Measurements from ENCODE around the gene MAN1C1.
"Not testable (repeated sequence)": the region's sequence is repeated elsewhere in the genome, so short reads cannot be mapped to it uniquely, and the experiment has no call there.

MAN1C1 gene

DNA sequence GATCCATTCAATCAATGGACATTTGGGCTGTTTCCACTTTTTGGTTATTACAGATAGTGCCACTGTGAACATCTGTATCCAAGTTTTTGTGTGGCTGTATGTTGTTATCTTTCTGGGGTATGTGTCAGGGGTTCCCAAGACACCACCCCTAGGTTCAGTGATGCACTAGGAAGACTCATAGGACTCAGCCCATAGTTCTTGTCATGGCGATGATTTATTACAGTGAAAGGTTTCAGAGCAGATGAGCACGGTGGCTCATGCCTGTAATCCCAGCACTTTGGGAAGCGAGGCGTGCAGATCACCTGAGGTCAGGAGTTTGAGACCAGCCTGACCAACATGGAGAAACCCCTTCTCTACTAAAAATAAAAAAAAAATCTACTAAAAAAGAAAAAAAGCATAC lies 64.1 kb downstream of the MAN1C1 start:
- DNase-seq (ENCODE audit: low spot score), result no peak

DNA sequence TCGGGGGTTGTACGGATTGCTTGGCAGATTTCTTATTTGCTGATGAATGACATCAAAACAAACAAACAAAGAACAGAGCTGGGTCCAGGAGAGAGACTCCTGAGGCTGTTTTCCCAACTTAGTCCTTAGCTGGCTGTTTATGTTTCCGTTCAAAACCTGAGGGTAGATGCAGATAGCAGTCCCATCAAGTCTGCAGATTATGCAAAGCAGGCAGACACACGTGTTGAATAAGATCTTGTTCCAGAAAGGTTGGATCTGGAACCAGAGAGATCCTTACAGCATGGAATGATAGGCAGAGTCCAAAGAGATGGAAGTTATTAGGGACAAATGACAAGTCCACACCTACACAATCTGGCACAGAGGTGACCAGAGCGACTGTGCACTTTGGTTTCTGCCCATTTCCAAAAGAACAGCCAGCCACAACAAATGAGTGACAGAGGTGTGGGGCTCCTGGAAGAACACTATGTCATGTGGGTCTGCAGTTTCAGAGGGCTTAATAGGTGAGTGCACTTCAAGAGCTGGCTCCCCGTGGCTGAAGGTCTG lies 65.5 kb downstream of the MAN1C1 start:
- DNase-seq (ENCODE audit: low spot score), result no peak

DNA sequence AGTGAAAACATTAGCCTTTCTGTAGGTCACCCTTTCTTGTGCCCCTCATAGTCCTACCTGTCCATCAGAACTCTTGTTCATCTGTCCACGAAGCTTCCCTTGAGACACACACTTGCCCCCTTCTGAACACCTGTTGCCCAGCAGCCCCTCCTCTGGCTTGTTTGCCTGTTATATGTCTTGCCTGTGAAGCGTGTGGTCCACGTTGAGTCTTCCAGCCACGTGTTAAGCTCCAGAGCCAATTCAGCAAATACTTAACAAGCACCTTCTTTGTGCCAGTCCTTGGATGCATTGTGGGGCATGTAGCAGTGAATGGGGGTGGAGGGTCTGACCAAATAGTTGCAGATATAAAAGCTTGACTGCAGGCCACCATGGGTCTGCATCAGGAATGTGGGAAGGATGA lies 66.6 kb downstream of the MAN1C1 start:
- DNase-seq (ENCODE audit: low spot score), result no peak

DNA sequence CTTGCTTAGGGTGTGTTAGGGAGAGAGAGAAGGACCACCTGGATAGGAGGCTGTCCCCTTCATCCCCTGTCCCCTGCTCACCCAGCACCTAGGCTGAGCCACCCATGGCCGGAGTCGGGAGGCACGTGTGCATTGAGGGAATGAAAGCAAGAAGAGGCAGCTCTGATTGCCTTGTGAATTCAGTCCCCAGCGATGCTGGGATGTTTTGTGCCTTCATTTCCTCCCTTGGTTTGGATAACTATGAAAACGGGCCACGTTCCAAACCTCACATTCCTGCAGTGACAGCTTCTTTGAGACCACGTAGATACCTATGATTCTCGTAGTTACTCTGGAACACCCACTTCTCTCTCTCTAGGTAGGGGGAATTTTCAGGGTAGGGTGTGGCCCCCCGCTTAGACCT lies 67.1 kb downstream of the MAN1C1 start:
- no peak for DNase-seq (ENCODE audit: low spot score)

DNA sequence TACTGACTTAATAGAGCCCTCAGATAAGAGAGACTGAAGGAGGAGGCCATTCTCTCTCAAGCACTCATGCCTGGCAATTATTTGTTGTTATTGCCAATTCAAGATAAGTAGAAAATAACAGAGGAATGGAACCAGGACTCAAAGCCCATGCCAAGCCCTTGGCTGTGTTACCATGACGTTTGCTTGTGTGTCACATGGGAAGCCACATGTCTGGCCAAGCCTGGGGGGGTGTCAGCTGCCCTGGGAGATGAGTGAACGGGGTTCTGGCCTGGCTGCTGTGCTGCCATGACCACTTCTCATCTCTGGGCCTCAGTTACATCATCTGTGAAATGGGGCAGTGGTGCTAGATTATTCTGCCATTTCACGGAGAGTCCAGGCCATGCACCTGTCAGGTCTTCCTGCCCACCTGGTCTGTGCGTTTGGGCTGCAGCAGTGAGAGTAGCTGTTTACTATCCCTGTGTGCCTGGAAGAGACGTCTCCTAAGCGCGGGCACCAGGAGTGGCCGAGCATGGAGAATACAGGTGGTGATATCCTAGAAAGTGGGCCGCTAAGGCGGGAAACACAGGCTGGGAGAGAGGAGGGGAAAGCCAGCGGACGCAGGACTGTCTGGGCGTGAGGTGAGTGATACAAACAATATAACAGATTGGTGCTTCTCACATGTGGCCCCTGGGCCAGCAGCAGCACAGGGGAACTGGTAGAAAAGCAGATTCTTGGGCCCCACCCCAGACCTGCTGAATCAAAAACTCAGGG lies 67.8 kb downstream of the MAN1C1 start:
- DNase-seq (ENCODE audit: low spot score), result no peak

GRCh38 chr1:25685211-25685750 lies 68.7 kb downstream of the MAN1C1 start:
- DNase-seq (ENCODE audit: low spot score), result no peak

DNA sequence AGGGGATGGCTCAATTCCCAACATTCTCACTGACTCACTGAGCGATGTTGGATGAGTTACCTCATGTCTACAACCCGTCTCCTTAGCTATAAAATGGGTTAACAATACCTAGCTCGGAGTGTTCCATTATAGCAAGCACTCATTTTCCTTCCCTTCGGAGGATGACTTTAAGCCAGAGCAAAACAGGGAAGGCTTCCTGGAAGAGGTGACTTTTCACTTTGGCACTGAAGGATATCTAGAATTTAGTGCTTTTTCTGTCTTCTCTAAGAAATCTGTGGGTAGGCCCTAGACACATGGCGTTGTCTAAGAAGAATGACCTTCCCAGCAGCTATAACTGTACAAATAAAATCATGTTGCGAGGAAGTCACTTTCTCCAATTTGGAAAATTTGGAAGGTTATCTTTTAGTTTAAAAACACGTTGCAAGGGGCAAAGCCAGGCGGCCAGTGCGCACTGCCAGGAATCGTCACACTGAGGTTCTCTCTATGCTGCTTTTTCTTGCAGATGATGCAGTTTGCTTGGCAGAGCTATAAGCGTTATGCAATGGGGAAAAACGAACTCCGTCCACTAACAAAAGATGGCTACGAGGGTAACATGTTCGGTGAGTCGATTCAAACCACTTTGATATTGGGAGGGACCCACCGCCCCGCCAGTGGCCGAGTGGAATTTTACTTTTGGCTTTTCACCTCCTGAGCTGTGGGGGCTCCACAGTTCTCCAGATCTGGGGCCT lies 69.5 kb downstream of the MAN1C1 start:
- DNase-seq (ENCODE audit: low spot score), result no peak

DNA sequence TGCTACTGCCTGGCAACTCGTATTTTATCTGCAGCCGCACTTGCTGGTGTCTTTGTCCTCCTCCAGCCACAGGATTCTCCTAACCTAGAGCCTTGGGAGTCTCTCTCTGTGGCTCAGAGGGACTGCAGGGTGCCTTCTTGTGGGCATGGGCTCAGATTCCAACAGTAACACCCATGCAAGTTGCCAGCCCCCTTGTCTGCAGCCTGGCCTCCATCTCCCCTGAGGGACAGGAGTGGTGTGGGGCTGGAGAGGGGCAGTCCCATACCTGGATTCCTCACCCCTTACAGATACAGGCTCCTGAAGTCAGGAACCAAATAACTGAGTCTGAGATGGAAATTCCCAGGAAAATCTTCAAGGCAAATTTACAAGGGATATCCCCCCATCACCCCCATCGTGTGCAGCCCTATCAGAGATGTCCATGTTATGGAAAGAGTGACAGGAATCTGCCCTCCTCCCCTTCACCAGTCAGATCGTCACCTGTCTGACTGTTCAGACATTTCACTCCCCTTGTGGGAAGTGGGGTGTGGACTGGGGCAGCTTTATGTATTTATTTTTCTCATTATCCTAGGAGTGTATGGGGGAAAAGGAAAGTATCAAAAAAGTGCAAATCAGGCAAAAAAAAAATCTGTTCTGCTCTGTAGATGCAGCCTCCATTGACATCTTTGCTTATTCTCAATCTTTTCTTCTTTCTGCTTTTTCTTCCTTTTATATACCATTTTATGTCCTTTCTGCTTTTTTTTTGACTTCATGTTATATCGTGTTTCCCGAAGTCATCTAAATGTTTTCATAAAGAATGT lies 70.8 kb downstream of the MAN1C1 start:
- no peak for DNase-seq (ENCODE audit: low spot score)

- no peak for DNase-seq (ENCODE audit: low spot score)
Measured at GRCh38 chr1:25688390-25689119, 72.0 kb downstream of the MAN1C1 start.

DNA sequence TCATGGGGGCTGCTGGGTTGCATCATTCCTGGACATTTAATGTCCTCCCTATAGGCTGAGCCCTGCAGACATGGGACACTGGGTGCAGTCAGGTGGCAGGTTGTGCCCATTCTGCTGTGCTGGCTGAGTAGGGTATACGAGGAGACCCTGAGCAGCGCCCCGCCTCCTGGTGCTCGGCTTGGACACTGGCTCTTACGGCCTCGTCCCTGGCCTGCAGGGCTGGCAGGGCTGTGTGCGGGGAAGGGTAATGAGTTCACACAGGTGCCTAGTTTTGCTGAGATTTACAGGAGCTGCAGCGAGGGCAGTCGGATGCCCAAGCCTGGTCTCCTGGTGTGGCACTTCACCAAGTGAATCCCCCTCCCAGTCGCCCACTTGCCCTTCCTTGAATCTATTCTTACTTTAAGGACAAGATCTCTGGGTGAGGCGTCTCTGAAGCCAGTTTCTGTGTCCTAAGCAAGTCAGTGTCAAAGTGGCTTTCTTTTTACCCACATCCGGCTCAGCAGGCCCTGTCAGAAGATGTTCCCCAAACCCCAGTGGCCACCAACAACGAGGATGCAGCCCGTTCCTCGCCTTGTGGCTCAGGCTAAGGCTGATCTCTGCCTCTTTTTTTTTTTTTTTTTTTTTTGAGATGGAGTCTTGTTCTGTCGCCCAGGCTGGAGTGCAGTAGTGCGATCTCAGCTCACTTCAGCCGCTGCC lies 73.2 kb downstream of the MAN1C1 start:
- no peak for DNase-seq (ENCODE audit: low spot score)

DNA sequence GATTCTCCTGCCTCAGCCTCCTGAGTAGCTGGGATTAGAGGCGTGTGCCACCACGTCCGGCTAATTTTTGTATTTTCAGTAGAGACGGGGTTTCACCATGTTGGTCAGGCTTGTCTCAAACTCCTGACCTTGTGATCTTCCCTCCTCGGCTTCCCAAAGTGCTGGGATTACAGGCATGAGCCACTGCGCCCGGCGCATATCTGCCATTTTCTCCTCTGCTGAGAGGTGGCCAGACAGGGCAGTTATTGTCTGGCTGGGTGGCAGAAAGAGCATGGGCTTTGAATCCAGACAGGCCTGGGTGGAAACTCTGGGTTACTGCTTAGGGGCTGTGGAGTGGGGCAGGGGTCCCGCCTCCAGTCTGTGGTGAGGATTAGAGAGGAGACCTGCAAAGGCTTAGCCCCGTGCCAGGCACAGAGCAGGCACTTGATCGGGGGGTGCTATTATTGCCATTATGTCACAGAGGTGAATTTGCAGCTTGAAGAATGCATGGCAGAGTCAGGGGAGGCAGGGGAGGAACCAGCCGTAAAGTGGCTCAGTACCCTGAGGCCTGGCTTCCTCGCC lies 73.9 kb downstream of the MAN1C1 start:
- DNase-seq (ENCODE audit: low spot score), result no peak

- DNase-seq (ENCODE audit: low spot score), result no peak
Measured at GRCh38 chr1:25691211-25691610, 74.6 kb downstream of the MAN1C1 start.

- no peak for DNase-seq (ENCODE audit: low spot score)
Measured at GRCh38 chr1:25692560-25692959, 76.0 kb downstream of the MAN1C1 start.

DNA sequence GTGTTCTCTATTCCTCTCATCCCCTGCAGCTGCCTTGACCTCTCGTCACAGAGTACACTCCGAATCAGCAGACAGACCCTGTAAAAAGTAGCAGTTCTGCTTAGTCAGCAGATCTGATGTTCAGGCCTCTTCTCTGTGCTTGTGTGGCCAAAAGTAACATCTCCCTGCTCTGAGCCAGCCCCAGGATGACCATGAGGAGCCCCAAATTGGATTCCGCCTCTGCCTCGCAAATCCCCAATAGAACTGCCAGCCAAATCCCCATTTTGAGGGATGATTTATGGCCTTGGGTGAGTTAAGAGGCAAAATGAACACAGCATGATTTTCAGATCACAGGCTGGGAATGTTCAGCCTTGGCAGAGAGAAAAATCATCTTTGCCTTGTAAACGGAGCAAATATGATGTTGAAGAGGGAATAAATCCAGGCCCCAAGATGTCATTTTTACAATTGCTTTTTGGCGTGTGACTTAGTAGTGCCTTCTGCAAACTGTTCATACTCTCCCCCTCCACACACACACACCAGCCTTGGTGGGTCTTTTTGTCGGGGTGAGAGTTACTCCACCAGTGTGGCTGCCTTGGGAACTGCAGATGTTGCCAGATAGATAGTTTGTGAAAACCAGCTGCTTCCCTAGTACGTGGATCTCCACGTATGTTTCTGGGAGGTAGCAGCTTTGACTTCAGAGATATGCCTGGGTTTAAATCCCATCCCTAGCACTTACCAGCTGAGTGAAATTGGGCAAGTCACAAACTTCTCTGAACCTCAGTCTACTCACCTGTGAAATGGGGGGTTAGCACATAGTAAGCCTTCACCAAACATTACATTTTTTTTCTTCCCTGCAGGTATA lies 77.8 kb downstream of the MAN1C1 start:
- DNase-seq (ENCODE audit: low spot score), result no peak

DNA sequence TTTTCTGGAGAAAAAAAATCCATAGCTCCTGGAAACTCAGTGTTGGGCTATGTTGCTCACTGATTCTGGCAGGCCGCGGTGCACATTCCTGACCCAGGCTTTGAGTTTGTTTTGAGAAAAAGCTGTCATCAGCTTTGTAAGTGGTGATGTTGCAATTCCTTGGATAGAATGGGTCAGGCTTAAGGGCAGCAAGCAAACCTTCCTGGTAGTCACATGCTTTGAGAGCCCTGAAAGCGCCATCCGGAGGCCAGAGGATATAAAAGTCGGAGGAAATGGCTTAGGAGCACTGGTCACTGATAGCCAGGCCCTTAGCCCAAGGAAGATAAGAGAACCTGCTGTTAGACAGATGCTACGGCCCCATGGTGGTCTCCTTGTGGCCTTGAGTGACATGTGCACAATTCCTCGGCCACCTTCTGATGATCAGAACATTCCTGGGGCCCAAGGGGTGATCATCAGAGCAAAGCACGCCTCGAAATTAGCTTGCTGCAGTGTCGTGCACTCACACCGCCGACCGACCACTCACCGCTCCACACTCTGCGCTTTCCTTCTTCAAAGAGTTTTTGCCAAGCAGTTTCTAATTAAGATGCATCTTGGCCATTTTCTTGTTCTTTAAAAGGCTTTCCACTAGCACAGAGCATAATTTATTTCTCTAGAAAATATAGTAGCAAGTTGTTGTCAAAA lies 78.6 kb downstream of the MAN1C1 start:
- DNase-seq (ENCODE audit: low spot score), result no peak

DNA sequence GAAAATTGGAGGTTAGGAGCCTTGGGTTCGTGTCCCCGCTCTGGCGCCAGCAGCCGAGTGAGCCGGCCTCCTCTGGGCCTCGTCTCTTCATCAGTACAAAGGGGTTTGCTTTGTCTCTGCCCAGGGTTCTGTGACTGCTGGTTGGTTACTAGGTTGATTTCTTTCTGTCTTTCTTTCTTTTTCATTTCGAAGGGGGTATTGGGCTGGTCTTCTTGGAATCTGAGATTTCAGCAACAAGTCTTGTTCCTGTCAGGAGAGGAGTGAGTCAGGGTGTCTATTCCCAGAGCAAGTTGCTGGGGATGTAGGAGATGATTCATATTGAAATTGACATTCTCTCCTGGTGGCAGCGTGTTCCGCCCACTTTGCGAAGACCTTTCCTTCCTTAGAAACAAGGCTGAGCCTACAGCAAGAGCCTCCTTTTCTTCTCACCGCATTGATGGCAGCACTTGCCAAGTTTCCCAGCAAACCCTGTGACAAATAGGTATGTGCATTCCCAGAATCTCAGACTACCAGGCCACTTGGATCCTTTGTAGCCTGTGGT lies 79.2 kb downstream of the MAN1C1 start:
- DNase-seq (ENCODE audit: low spot score), result no peak

- not testable (repeated sequence) for DNase-seq (ENCODE audit: low spot score)
Measured at GRCh38 chr1:25696643-25697042, 80.1 kb downstream of the MAN1C1 start.

- DNase-seq (ENCODE audit: low spot score), result no peak
Measured at GRCh38 chr1:25697435-25698217, 81.0 kb downstream of the MAN1C1 start.

Data from hematopoietic multipotent progenitor cell treated with erythropoietin and hydrocortisone succinate and interleukin-3 and kit ligand, for 17 days (in vitro differentiated cells).